Measurements from ENCODE around the gene DYNLRB2. TPM values are rescaled to one million over a fixed set of nuclear protein-coding genes. Genes with fewer than 3 reads are reported as not detected.

Gene DYNLRB2
- total RNA-seq, 2 experiments from 2014 or later: 0.31 TPM; not detected in 1

GRCh38 chr16:80525420-80525819 is 15.4 kb upstream of the DYNLRB2 start:
- H3K27ac ChIP-seq (ENCODE audit: low read depth in 1 of 2, low read length in 2 of 2): no peak overlapping the region
- ChIA-PET CTCF (interaction anchor here (1.5 to 1.9 kb wide), 2 partner anchors 13 to 17 kb away, joined by 3 to 7 read pairs; no protein-coding TSS in a partner anchor), POLR2A (no interaction called here)
- H3K27me3 ChIP-seq (ENCODE audit: control insufficient read depth in 1 of 2, insufficient read depth in 2 of 2, low read length in 2 of 2): no peaks in the 10 kb centered on the region
- H3K9me3 Mint-ChIP-seq: no peaks in the 10 kb centered on the region
- no peaks in the 10 kb centered on the region for H3K9me3 ChIP-seq (ENCODE audit: control insufficient read depth in 1 of 2, insufficient read depth in 1 of 2, low read length in 2 of 2)
- no peak overlapping the region for H3K27ac Mint-ChIP-seq
- DNase-seq (no peak), ATAC-seq (ENCODE audit: poor library complexity) (no peak)
- no peak overlapping the region for H3K4me3 Mint-ChIP-seq
- no peak overlapping the region for H3K4me3 ChIP-seq (ENCODE audit: low read length)
- intact Hi-C loops (cut with DNase I, micrococcal nuclease): loop anchor here in 1 of 2 experiments (5.0 to 10.0 kb wide), 3 partner anchors 302 to 1821 kb away; partner anchors contain the start of gene MAF
- no peaks in the 10 kb centered on the region for H3K4me1 ChIP-seq (ENCODE audit: insufficient read depth, low read length)
- no peaks in the 10 kb centered on the region for H3K4me1 Mint-ChIP-seq (ENCODE audit: low read depth)
- no peaks in the 10 kb centered on the region for H3K36me3 ChIP-seq (ENCODE audit: insufficient read depth, low read length)
- no peak for TF ChIP-seq CTCF (IDR thresholded peaks at IDR 0.05)
- H3K36me3 Mint-ChIP-seq (ENCODE audit: low read depth): no peaks in the 10 kb centered on the region
- no peaks in the 10 kb centered on the region for H3K27me3 Mint-ChIP-seq

DNA sequence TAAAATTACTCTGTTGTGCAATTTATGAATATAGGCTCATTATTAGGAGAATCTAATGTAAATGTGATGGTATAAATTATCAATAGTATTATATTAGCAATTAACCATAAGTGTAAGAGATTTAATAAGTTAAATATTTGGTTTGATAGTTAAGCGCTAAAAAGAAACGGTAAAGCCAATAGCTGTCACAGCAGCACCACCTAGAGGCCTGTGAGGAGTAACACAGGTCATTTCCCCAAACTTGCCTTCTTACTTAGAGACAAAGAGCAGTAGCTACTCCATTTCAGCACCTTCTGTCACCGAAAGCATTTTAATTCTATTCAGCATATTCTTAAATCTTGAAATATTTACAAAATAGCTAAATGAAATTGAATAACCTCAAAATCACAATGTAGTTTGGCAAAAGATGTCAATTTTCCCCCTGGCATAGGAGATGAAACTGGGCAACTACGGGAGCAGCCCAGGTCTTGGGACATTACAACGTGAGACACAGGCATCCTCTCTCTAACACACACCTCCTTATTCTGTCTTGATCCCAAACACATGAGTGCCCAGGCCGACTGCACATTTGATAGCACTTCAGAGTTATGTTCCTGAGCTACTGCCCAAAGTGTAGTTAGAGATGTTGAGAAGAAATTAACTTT is 14.3 kb upstream of the DYNLRB2 start:
- ChIA-PET POLR2A (no interaction called here), CTCF (interaction anchor here (1.3 to 2.4 kb wide), 11 partner anchors 9 to 299 kb away, joined by 3 to 14 read pairs (median 3); no protein-coding TSS in a partner anchor)
- no peaks in the 10 kb centered on the region for H3K27me3 Mint-ChIP-seq
- no peaks in the 10 kb centered on the region for H3K36me3 ChIP-seq (ENCODE audit: insufficient read depth, low read length)
- H3K4me1 ChIP-seq (ENCODE audit: insufficient read depth, low read length): no peaks in the 10 kb centered on the region
- no peaks in the 10 kb centered on the region for H3K9me3 ChIP-seq (ENCODE audit: control insufficient read depth in 1 of 2, insufficient read depth in 1 of 2, low read length in 2 of 2)
- DNase-seq: peak; percentile 30 to 81 (median 44)
- peak; percentile 96 for TF ChIP-seq CTCF (IDR thresholded peaks at IDR 0.05)
- H3K4me1 Mint-ChIP-seq (ENCODE audit: low read depth): no peaks in the 10 kb centered on the region
- no peak overlapping the region for H3K27ac ChIP-seq (ENCODE audit: low read depth in 1 of 2, low read length in 2 of 2)
- H3K9me3 Mint-ChIP-seq: no peaks in the 10 kb centered on the region
- H3K27ac Mint-ChIP-seq: no peak overlapping the region
- intact Hi-C loops (cut with DNase I, micrococcal nuclease): loop anchor here (1.0 to 10.0 kb wide), 4 partner anchors 298 to 1822 kb away; partner anchors contain the start of gene MAF (in 1 of the 2)
- ATAC-seq (ENCODE audit: poor library complexity): peak; percentile 81
- H3K36me3 Mint-ChIP-seq (ENCODE audit: low read depth): no peaks in the 10 kb centered on the region
- H3K27me3 ChIP-seq (ENCODE audit: control insufficient read depth in 1 of 2, insufficient read depth in 2 of 2, low read length in 2 of 2): no peaks in the 10 kb centered on the region
- no peak overlapping the region for H3K4me3 Mint-ChIP-seq
- no peak overlapping the region for H3K4me3 ChIP-seq (ENCODE audit: low read length)

GRCh38 chr16:80527297-80527696 is 13.5 kb upstream of the DYNLRB2 start:
- no peaks in the 10 kb centered on the region for H3K9me3 ChIP-seq (ENCODE audit: control insufficient read depth in 1 of 2, insufficient read depth in 1 of 2, low read length in 2 of 2)
- Mint-ChIP-seq H3K9me3 (no peaks in the 10 kb centered on the region), H3K27me3 (no peaks in the 10 kb centered on the region), H3K4me3 (no peak overlapping the region), H3K27ac (no peak overlapping the region), H3K36me3 (ENCODE audit: low read depth) (no peaks in the 10 kb centered on the region), H3K4me1 (ENCODE audit: low read depth) (no peaks in the 10 kb centered on the region)
- ChIA-PET CTCF (interaction anchor here (0.6 to 2.4 kb wide), 10 partner anchors 9 to 286 kb away, joined by 3 to 14 read pairs (median 3); no protein-coding TSS in a partner anchor), POLR2A (no interaction called here)
- intact Hi-C loops (cut with DNase I, micrococcal nuclease): loop anchor here in 1 of 2 experiments (5.0 to 10.0 kb wide), 3 partner anchors 300 to 1822 kb away; partner anchors contain the start of gene MAF
- peak; percentile 48 for ATAC-seq (ENCODE audit: poor library complexity)
- TF ChIP-seq CTCF (IDR thresholded peaks at IDR 0.05): no peak
- no peak overlapping the region for H3K4me3 ChIP-seq (ENCODE audit: low read length)
- H3K36me3 ChIP-seq (ENCODE audit: insufficient read depth, low read length): no peaks in the 10 kb centered on the region
- H3K27ac ChIP-seq (ENCODE audit: low read depth in 1 of 2, low read length in 2 of 2): no peak overlapping the region
- no peaks in the 10 kb centered on the region for H3K4me1 ChIP-seq (ENCODE audit: insufficient read depth, low read length)
- H3K27me3 ChIP-seq (ENCODE audit: control insufficient read depth in 1 of 2, insufficient read depth in 2 of 2, low read length in 2 of 2): no peaks in the 10 kb centered on the region
- peak in 13 of 14 experiments; percentile 4 to 64 (median 23) for DNase-seq
